ENCODE results near the gene CBLL1.
A peak's percentile ranks its signal among the peaks of the same experiment; 100 is the strongest.

The CBLL1 gene, protein sequence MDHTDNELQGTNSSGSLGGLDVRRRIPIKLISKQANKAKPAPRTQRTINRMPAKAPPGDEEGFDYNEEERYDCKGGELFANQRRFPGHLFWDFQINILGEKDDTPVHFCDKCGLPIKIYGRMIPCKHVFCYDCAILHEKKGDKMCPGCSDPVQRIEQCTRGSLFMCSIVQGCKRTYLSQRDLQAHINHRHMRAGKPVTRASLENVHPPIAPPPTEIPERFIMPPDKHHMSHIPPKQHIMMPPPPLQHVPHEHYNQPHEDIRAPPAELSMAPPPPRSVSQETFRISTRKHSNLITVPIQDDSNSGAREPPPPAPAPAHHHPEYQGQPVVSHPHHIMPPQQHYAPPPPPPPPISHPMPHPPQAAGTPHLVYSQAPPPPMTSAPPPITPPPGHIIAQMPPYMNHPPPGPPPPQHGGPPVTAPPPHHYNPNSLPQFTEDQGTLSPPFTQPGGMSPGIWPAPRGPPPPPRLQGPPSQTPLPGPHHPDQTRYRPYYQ

GRCh38 chr7:107743567-107744344 is at the start of gene CBLL1:
Gene CBLL1, plus strand, starts transcription at chr7:107744142. Its CDS starts 22 bp downstream, at chr7:107744164.
- DNase-seq (ENCODE audit: low spot score), result peak; percentile 97
- FAIRE-seq, result peak; percentile 78

- FAIRE-seq (peak; percentile 55), DNase-seq (ENCODE audit: low spot score) (no peak)
These were observed 49.6 kb upstream of the CBLL1 start for GRCh38 chr7:107694386-107694785.

DNA sequence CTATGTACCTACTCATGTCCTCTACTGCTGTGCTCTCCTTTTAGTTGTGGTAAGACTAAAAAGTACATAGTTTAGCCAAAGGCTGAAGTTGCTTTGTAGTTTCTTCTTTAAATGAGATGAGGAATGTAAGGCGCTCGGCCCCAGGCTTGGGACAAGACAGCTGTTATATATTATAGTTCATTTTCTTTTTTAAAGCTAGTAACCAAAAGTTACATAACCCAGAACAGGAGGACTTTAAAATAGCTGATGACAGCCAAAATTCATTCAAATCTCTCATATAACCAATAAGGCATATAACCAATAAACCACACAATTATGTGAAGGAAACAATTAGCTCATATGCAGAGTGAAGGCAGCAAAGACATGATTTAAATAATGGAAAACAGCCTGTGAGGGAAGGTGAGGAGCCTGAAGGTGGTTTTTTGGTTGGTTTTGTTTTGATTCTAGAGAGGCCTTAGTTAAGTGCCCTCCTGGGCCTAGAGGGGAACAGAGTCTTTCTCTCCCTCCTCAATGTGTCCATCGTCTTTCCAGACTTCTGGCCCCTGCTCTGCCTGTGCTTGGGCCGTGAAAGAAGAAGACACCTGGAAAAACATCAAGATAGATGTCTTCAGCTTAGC is 47.5 kb upstream of the CBLL1 start:
- FAIRE-seq, result no peak
- DNase-seq (ENCODE audit: low spot score), result no peak

DNA sequence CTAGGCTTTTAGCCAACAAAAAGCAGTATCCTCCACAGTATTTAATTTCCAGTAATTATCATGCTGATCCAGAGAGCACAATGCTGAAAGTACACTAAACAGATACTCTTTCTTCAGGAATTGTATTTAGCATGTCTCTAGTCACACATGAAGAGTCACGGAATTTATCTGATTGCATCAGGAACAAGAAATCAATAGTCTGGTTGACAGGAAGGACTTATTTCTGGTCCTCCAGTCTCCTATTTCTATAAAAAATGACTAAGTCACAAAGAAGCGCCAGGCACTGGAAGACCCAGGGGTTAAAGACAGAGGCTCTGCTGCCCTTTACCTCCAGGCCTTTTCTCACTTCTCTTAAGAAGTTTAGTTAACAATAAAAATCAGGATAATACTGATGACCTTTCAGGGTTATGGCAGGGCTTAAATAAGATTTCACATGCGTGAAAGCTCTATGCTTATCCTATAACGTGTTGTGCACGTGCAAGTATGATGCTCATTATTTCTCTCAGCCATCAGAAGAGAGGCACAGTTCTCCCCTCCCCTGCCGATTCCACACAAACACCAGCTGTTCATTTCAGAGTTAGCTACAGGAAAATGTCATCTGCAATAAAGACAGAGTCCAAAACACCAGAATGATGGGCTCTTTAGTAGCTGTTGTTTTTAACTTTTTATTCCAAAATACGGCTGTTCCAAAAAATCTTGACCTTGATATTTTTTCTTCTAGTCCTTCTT is 46.5 kb upstream of the CBLL1 start:
- FAIRE-seq (no peak), DNase-seq (ENCODE audit: low spot score) (no peak)

DNA sequence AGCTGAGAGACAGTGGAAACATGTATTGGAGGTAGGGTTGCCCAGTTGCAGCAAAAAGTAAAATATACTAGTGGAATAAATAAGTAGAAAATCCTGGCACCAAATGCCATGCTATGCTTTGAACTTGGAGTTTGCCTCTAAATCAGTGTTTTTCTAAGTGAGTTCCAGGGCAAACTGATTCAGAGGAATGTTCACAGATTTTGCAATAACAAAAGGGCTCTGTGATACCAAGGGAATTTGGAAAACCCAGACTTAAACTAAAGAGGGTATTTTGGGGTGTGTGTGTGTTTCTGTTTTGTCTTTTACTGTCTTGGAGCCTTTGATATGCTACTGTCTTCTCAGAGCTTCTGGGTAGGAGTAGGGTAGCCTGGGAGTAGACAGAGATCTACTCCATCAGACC is 43.4 kb upstream of the CBLL1 start:
- FAIRE-seq (no peak), DNase-seq (ENCODE audit: low spot score) (no peak)

- FAIRE-seq (no peak), DNase-seq (ENCODE audit: low spot score) (no peak)
These were observed 42.8 kb upstream of the CBLL1 start for GRCh38 chr7:107701191-107701590.

DNA sequence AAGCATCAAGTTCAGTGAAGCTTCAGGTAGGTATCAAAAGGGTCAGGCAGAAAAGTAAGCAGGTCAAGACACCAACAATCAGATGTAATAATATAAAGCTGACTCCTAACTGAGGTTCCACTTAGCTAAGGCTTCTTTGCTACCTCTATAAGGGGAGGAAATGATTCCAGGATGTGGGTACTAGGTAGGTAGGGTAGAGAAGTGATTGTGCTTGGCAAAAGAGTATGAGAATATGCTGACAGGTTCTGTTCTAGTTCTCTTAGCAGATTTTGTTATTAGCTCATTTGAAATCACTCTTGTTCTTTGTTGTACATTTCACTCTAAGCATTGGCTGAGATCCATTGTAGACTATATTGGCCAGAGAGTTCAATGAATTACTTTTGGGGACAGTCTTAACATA is 40.7 kb upstream of the CBLL1 start:
- FAIRE-seq, result peak; percentile 37
- DNase-seq (ENCODE audit: low spot score), result no peak

GRCh38 chr7:107703872-107704271 is 40.1 kb upstream of the CBLL1 start:
- FAIRE-seq, result no peak
- DNase-seq (ENCODE audit: low spot score), result no peak

DNA sequence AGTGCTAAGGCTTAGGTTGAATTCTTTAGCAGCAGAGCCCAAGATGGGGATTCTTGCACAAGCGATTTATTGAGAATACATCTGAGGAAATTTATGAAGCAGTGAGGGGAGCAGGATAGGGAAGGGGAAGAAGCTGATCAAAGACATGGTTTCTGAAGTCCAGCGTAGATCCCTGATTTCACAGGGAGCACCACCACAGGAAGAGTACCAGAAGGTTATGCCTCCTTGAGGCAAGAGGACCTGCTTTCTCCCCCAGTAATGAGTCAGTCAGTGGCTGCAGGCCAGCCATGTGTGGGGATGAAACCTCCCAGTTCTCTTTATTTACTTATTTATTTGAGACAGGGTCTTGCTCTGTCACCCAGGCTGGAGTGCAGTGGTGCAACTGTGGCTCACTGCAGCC is 35.0 kb upstream of the CBLL1 start:
- FAIRE-seq (no peak), DNase-seq (ENCODE audit: low spot score) (no peak)

- DNase-seq (ENCODE audit: low spot score) (no peak), FAIRE-seq (no peak)
These were observed 32.6 kb upstream of the CBLL1 start for GRCh38 chr7:107711301-107711700.

GRCh38 chr7:107712025-107712424 is 31.9 kb upstream of the CBLL1 start:
- DNase-seq (ENCODE audit: low spot score) (no peak), FAIRE-seq (peak; percentile 69)

DNA sequence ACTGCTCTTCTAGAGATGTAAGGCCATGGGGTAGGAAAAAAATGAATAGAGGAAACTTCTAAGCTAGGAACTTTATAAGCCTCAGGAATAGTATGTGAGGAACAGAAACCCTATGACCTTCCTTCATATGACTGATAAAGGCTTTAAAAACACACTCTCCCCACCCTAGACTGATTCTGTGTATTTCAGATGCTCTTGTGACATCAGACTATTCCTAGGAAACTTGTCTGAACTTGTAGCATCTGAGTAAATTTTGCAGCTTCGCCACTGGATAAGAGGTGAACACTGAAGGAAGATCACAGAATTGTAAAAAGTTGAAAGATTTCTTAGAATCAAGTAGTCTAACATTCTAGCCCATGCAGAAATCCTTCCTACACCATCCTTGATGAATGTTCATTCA is 31.0 kb upstream of the CBLL1 start:
- no peak for DNase-seq (ENCODE audit: low spot score)
- FAIRE-seq, result no peak

GRCh38 chr7:107715531-107715930 is 28.4 kb upstream of the CBLL1 start:
- no peak for DNase-seq (ENCODE audit: low spot score)
- FAIRE-seq, result no peak

DNA sequence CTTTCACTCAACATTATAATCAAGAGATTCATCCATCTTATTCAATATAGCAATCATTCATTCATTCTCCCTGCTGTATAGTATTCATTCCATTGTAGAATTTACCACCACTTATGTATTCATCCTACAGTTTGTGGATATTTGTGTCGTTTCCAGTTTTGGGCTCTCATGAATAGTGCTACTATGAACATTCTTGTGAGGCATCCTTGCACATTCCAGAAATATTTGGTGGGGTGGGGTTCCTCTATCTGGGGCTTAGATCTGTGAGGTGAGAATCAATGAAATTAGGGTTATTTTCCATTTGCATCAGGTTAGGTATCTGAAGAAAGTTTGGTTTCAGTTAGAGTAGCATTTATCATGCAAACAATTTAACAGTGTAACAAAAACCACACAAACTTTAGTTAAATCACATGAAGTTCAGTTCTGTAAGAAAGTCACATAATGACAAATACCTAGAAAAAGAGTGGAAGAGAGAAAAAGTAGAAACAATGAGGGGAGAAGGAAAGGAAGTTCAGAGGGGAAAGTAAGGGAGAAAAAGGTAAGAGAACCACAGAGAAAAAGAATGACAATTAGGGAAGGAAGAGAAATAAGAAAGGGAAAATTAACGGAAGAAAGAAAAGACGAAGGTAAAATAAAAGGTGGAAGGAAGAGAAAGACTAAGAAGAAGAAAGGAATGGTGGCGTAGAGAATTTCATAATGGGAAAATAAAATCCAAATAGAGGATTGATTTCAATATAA is 25.3 kb upstream of the CBLL1 start:
- DNase-seq (ENCODE audit: low spot score), result peak; percentile 21
- FAIRE-seq, result no peak

GRCh38 chr7:107721286-107721685 is 22.7 kb upstream of the CBLL1 start:
- no peak for FAIRE-seq
- no peak for DNase-seq (ENCODE audit: low spot score)

DNA sequence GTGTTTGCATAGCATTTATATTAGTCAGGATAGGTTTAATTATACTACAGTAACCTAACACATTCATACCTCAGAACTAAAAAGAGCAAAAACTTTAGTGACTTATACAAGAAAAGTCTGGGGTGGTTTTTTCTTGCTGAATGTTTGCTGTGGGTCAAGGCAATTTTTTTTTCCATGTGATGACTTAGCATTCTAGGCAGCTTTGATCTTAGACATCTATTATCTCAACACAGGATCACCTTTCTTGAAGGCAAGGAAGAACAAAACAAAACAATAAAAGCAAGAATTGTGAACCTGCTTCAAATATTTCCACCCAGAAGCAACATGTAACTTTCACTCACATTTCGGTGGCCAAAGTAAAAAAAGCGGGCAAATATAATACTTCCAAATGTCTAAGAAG is 20.7 kb upstream of the CBLL1 start:
- FAIRE-seq (no peak), DNase-seq (ENCODE audit: low spot score) (no peak)

- DNase-seq (ENCODE audit: low spot score) (peak; percentile 66), FAIRE-seq (peak; percentile 61)
These were observed 18.7 kb upstream of the CBLL1 start for GRCh38 chr7:107725138-107725740.

GRCh38 chr7:107726356-107727130 is 17.4 kb upstream of the CBLL1 start:
- no peak for FAIRE-seq
- DNase-seq (ENCODE audit: low spot score), result no peak

- FAIRE-seq (no peak), DNase-seq (ENCODE audit: low spot score) (no peak)
These were observed 15.7 kb upstream of the CBLL1 start for GRCh38 chr7:107728276-107728675.

All from urothelium cell line (cell line).